ENCODE measurements around the gene RANBP3.

- no peak for TF ChIP-seq CTCF (IDR thresholded peaks at IDR 0.05)
- TF ChIP-seq ZFX (IDR thresholded peaks at IDR 0.05; ENCODE audit: borderline replicate concordance) = no peak
Observed at GRCh38 chr19:5988517-5989387, 10.8 kb upstream of the RANBP3 start.
